Astrocyte of the spinal cord (primary cell): Measurements from ENCODE around the gene ZC3H4.
"Not testable (repeated sequence)": the region's sequence is repeated elsewhere in the genome, so short reads cannot be mapped to it uniquely, and the experiment has no call there.

Experiments
- DNase-seq: peaks from one replicate; pipeline ENCODE4 v3.0.0; 2011; ENCODE audit warnings: low read depth, low spot score
- H3K4me3 ChIP-seq: 2 replicates; pipeline ENCODE4 v1.5.1; 2011; ENCODE audit warnings: low read depth, mild to moderate bottlenecking, low read length, moderate library complexity
- in situ Hi-C: cut with HindIII; loops from 2 replicates; pipeline ENCODE4 v1.10.0; 2017; ENCODE audit warnings: low sequenced_read_pairs
- TF ChIP-seq, protein P1 (sequence below): IDR thresholded peaks from 2 replicates; pipeline ENCODE4 v1.5.1; 2012; ENCODE audit warnings: low read depth, mild to moderate bottlenecking, low read length, inconsistent platforms

ZC3H4 gene

DNA sequence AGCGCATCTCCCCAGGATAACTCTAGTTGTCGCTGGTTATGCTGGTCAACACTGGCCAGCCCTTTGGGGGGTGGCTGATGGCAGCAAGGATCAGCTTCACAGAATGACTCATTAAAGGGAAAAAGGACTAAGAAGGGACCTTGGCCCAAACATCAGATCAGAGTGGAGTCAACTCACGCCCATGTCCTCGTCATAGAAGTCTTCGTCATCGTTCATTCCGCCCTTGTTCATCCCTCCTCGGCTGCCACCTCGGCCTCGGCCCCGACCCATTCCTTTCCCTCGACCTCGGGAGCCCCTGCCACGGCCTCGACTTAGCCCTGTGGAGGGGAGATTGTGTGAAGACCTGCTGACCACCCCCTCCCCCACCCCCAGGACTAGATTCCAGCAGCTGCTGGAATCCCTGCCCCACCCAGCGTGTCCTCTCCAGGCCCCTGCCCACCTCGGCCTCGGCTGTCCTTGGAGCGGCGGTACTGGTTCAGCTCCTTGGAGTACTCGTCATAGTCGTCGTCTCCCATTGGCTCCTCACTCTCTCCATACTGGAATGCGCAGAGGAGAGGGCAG lies 28.6 kb downstream of the ZC3H4 start:
- in situ Hi-C loops, result no loop called here
- TF ChIP-seq, protein P1, sequence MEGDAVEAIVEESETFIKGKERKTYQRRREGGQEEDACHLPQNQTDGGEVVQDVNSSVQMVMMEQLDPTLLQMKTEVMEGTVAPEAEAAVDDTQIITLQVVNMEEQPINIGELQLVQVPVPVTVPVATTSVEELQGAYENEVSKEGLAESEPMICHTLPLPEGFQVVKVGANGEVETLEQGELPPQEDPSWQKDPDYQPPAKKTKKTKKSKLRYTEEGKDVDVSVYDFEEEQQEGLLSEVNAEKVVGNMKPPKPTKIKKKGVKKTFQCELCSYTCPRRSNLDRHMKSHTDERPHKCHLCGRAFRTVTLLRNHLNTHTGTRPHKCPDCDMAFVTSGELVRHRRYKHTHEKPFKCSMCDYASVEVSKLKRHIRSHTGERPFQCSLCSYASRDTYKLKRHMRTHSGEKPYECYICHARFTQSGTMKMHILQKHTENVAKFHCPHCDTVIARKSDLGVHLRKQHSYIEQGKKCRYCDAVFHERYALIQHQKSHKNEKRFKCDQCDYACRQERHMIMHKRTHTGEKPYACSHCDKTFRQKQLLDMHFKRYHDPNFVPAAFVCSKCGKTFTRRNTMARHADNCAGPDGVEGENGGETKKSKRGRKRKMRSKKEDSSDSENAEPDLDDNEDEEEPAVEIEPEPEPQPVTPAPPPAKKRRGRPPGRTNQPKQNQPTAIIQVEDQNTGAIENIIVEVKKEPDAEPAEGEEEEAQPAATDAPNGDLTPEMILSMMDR, result no peak
- no peak for DNase-seq
- H3K4me3 ChIP-seq, result no peak overlapping the region

DNA sequence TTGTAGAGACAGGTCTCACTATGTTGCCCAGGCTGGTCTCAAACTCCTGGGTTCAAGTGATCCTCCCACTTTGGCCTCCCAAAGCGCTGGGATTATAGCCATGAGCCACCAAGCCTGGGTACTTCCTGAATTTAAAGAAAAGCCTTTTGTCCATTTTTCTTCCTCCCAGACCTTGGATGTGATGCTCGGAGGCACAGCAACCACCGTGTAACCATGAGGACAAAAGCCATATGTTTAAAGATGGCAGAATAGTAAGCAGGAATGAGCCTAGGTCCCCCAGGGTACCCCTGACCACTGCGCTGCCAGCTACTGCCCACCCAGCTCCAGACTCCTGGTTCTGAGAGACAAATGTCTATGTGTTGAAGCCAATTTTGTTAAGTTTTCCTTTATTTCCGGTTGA lies 31.1 kb downstream of the ZC3H4 start:
- DNase-seq, result no peak
- in situ Hi-C loops, result no loop called here
- TF ChIP-seq, protein P1, result no peak
- H3K4me3 ChIP-seq, result no peak overlapping the region

DNA sequence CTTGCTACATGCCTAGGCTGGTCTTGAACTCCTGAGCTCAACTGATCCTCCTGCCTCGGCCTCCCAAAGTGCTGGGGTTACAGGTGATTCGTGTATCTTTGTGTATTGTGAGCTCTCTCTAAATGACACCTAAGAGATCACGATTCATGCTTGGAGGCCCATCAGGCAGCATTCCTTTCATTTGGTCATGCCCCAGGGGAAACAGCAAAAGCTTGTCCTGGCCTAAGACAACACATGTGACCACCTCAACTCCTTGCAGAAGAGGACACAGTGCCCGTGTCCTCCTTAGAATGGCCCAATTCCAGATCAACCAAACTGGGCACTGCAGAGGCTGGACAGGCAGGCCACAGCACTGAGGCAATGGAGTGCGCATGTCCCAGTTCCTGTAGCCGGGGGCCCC lies 32.5 kb downstream of the ZC3H4 start:
- DNase-seq, result no peak
- no peak overlapping the region for H3K4me3 ChIP-seq
- TF ChIP-seq, protein P1, result no peak
- in situ Hi-C loops, result no loop called here

DNA sequence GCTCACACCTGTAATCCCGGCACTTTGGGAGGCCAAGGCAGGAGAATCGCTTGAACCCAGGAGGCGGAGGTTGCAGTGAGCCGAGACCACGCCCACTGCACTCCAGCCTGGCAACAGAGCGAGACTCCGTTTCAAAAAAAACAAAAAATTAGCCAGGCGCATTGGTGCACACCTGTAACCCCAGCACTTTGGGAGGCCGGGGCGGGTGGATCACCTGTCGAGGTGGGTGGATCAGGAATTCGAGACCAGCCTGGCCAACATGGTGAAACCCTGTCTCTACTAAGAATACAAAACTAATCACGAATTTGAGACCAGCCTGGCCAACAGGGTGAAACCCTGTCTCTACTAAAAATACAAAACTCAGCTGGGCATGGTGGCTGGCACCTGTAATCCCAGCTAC lies 35.2 kb downstream of the ZC3H4 start:
- in situ Hi-C loops, H3K4me3 ChIP-seq, DNase-seq: not testable (repeated sequence)

DNA sequence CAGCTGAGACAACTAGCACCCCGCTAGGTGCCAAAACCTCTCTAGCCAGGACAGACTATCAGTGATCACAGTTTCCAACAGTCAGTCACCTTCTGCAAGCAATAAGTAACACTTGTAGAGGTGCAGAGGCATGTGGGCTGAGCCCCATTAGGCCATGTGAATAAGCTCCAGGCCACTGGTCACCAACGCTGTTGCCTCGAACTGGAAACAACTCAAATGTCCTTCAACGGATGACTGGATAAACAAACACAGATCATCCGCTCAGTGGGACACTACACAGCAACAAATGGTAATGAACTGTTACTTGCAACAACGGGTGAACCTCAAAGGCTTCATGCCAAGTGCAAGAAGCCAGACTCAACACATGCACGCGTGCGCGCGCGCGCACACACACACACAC lies 37.6 kb downstream of the ZC3H4 start:
- DNase-seq, result peak; percentile 14
- TF ChIP-seq, protein P1, result no peak
- no peak overlapping the region for H3K4me3 ChIP-seq
- in situ Hi-C loops, result no loop called here

DNA sequence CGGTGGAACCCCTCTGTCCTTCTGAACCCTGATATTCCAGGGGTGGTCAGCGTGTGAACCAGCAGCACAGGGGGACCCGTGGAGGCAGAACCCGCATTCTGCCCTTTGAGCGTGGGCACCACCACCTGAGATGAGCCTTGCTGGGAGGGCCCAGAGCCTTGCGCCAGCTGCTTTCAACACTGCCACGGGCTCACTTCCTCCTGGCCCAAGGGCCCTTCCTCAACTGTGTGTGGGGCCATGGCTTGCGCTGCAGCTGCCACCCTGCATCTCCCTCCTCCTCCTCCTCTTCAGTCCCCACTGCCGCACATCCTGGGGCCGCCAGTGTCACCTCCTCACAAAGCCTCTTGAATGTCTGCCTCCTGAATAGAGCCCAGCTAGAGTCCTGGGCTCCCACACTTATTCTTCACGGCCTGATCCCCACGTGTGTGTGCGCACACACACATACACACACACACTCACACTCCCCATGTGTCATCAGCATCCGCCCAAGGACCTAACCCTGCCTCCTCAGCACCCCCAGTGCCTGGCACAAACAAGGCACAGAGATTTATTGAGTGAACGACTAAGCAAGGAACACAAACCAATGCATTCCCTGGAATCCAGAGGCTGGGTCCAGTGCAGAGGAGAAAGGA lies 38.3 kb downstream of the ZC3H4 start:
- TF ChIP-seq, protein P1, result no peak
- H3K4me3 ChIP-seq, result no peak overlapping the region
- in situ Hi-C loops, result no loop called here
- DNase-seq, result no peak

DNA sequence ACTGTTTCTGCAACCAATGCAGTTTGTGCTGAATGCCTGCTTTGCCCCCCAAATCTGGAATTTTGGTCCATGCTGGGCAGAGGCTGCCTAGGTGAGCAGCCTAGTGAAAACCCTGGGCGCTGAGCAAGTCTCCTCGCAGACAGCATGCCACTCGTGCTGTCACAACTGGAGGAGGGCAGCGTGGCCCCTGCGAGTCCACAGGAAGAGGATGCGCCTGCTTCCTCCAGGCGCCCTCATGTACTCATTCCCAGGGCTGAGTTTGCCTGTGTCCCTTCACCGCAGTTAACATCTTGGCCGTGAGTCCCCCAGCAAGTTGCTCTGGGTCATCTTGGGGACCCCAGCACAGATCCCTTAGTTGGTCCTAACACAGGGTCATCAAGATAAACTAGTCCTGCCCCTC lies 39.0 kb downstream of the ZC3H4 start:
- in situ Hi-C loops, result no loop called here
- no peak for DNase-seq
- H3K4me3 ChIP-seq, result no peak overlapping the region
- TF ChIP-seq, protein P1, result no peak
